ENCODE results near the gene NKG7. TPM values are rescaled to one million over a fixed set of nuclear protein-coding genes. Genes with fewer than 3 reads are reported as not detected.
A peak's percentile ranks its signal among the peaks of the same experiment; 100 is the strongest.

The NKG7 gene
- total RNA-seq, 3 donors from 2014 or later: 2.1 TPM; not detected in 2

DNA sequence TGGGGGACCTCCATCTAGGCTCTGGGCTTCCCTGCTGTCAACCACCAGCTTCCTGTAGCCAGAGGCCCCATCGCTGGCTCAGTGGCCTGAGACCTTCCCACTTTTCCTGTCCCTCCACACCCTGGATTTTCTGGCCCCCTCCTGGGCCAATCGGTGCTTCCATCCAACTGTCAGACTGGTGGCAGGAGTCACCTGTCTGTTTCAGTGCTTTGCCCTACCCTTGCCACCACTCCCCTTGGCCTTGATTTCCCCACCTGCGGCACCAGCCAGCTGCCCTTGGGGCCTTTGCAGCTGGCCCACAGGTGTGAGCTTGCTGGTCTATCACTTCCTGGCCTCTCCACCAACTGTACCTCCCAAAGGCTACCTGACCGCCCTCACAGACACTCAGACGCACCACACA, 43.0 kb downstream of the NKG7 start:
- Histone ChIP-seq H3K9me3 (no peaks in the 10 kb centered on the region), H3K4me1 (peaks cover 0 to 8% of the 10 kb centered on the region in 2 donors), H3K27me3 (peaks cover 6 to 56% of the 10 kb centered on the region in 2 donors), H3K27ac (no peak overlapping the region), H3K4me3 (no peak overlapping the region), H3K36me3 (no peaks in the 10 kb centered on the region)
- intact Hi-C loops (cut with DNase I; ENCODE audit: low total_unique reads): no loop called here
- no peak for DNase-seq (ENCODE audit: low spot score in 2 of 2)
- TF ChIP-seq POLR2AphosphoS5 (IDR thresholded peaks at IDR 0.05): no peak
- TF ChIP-seq, protein P1, sequence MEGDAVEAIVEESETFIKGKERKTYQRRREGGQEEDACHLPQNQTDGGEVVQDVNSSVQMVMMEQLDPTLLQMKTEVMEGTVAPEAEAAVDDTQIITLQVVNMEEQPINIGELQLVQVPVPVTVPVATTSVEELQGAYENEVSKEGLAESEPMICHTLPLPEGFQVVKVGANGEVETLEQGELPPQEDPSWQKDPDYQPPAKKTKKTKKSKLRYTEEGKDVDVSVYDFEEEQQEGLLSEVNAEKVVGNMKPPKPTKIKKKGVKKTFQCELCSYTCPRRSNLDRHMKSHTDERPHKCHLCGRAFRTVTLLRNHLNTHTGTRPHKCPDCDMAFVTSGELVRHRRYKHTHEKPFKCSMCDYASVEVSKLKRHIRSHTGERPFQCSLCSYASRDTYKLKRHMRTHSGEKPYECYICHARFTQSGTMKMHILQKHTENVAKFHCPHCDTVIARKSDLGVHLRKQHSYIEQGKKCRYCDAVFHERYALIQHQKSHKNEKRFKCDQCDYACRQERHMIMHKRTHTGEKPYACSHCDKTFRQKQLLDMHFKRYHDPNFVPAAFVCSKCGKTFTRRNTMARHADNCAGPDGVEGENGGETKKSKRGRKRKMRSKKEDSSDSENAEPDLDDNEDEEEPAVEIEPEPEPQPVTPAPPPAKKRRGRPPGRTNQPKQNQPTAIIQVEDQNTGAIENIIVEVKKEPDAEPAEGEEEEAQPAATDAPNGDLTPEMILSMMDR (IDR thresholded peaks at IDR 0.05): no peak
- no peak for TF ChIP-seq POLR2A (IDR thresholded peaks at IDR 0.05)

DNA sequence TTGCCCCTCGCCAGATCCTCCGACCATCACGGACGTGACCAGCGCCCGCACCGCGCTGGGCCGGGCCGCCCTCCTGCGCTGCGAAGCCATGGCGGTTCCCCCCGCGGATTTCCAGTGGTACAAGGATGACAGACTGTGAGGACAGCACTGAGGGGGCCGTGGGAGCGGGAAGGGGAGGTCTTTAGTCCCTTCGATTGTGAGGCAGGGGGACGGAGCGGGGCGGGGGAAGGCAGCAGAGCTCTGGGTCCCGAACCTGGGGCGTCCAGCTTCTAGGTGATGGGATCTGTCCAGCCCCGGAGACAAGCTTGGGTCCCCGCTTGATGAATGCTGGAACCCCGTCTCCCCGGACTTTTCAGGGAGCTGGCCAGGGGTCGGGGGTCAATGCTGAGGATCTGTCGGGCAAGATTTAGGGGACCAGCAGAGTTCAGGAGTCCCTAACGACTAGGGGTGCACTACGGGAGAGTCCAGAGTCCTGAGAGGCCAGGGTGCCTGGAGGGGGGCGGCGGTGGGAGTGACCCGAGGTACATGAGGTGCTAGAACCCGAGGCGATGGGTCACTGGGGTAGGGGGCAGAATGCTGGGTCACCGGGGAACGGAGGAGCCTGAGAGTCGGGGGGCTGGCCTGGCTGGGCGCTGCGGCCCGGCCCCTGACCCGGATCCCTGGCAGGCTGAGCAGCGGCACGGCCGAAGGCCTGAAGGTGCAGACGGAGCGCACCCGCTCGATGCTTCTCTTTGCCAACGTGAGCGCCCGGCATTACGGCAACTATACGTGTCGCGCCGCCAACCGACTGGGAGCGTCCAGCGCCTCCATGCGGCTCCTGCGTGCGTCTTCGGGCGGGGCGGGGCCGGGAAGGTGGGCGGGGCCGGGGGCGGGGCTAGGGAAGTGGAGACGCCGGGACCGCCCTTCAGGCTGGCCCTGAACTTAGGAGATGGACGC, 45.1 kb downstream of the NKG7 start:
- Histone ChIP-seq H3K4me1 (peaks cover 0 to 8% of the 10 kb centered on the region in 2 donors), H3K9me3 (no peaks in the 10 kb centered on the region), H3K27me3 (peaks cover 6 to 75% of the 10 kb centered on the region in 2 donors), H3K4me3 (peak overlapping the region in 2 of 3 donors; percentile 15 to 58), H3K27ac (no peak overlapping the region), H3K36me3 (no peaks in the 10 kb centered on the region)
- intact Hi-C loops (cut with DNase I; ENCODE audit: low total_unique reads): no loop called here
- no peak for TF ChIP-seq POLR2A (IDR thresholded peaks at IDR 0.05)
- TF ChIP-seq, protein P1 (IDR thresholded peaks at IDR 0.05): no peak
- no peak for TF ChIP-seq POLR2AphosphoS5 (IDR thresholded peaks at IDR 0.05)
- peak in 1 of 2 donors; percentile 50 for DNase-seq (ENCODE audit: low spot score in 2 of 2)

DNA sequence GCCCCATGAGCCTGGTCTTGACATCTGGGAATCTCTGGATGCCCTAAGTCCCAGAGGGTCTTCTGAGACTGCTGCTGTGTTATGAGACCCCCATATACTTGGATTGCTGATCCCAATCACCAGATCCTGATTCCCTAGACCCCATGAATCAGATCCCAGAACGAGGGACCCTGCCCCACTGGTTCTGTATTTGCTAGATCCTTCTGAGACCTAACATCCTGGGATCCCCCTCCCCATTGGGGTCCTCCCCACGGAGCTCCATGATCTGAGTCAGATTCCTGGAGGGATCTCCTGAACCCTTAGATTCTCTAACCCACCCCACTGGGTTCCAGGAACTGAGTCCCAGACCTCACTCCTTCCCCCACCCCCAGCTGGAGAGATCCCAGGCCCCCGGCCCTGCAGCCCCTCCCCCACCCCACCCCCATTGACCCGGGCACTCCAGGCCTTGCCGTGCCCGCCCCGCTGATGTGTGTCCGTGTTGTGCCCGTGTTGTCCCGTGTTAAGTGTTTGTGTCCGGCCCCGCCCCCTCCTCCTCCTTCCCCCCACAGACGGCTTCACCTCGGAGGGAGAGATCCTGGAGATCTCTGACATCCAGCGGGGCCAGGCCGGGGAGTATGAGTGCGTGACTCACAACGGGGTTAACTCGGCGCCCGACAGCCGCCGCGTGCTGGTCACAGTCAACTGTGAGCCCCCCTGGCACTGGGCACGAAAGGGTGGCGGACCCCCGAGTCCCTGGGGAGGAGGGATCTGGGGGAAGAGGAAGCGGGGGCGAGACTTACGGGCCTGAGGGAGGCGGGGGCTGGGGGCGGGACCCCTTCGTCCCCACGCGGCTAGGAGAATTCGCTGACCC, 46.0 kb downstream of the NKG7 start:
- Histone ChIP-seq H3K27me3 (peaks cover 6 to 69% of the 10 kb centered on the region in 2 donors), H3K4me3 (no peak overlapping the region), H3K27ac (no peak overlapping the region), H3K9me3 (no peaks in the 10 kb centered on the region), H3K36me3 (no peaks in the 10 kb centered on the region), H3K4me1 (peaks cover 0 to 8% of the 10 kb centered on the region in 2 donors)
- TF ChIP-seq POLR2A (IDR thresholded peaks at IDR 0.05): no peak
- TF ChIP-seq, protein P1 (IDR thresholded peaks at IDR 0.05): no peak
- no peak for TF ChIP-seq POLR2AphosphoS5 (IDR thresholded peaks at IDR 0.05)
- DNase-seq (ENCODE audit: low spot score in 2 of 2): no peak
- intact Hi-C loops (cut with DNase I; ENCODE audit: low total_unique reads): no loop called here

DNA sequence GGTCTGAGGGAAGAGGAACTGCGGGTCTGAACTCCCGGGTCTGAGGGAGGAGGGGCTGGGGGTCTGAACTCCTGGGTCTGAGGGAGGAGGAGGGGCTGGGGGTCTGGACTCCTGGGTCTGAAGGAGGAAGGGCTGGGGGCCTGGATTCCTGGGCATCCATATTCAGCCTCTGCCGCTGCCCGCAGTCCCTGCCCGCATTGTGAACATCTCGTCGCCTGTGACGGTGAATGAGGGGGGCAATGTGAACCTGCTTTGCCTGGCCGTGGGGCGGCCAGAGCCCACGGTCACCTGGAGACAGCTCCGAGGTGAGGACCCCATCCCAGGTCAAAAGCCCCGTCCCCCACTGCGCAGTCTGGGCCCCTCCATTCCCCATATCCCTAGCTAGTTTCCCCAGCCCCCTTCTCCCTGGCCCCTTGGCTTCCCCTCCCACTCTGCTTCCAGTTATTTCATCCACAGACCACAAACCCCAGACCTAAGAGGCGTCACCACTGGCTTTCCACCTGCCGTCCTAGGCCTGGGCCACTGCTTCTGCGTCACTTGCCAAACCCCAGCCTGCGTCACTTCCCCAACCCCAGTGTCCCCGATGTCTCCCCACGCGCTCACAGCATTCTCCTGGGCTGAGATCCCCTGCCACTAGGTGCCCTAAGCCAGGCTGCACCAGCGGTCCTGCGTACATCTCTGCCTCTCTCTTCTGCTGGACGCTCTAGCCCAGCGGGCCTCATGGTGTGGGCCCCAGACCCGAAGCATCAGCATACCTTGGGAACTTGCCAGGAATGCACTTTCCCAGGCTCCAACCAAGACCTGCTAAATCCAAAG, 47.1 kb downstream of the NKG7 start:
- Histone ChIP-seq H3K36me3 (no peaks in the 10 kb centered on the region), H3K27me3 (peaks cover 6 to 71% of the 10 kb centered on the region in 2 donors), H3K4me1 (peaks cover 0 to 8% of the 10 kb centered on the region in 2 donors), H3K4me3 (no peak overlapping the region), H3K9me3 (no peaks in the 10 kb centered on the region), H3K27ac (no peak overlapping the region)
- DNase-seq (ENCODE audit: low spot score in 2 of 2): no peak
- TF ChIP-seq, protein P1 (IDR thresholded peaks at IDR 0.05): no peak
- intact Hi-C loops (cut with DNase I; ENCODE audit: low total_unique reads): no loop called here

Data from breast epithelium (tissue), 4 donors.